IPS DF 6.9 (cell line): ENCODE measurements around the gene BFAR.
"Not testable (repeated sequence)": the region's sequence is repeated elsewhere in the genome, so short reads cannot be mapped to it uniquely, and the experiment has no call there.

Source experiments
- DNase-seq: peaks from one replicate; pipeline ENCODE4 v3.0.0-alpha.2; 2013; ENCODE audit warnings: low read depth, low spot score
- H3K27ac ChIP-seq: one replicate; pipeline ENCODE4 v1.5.1; 2013; ENCODE audit warnings: low read length, control low read depth
- H3K27me3 ChIP-seq: 2 replicates; pipeline ENCODE4 v1.6.1; 2013; ENCODE audit warnings: mild to moderate bottlenecking, low read length; ENCODE audit not compliant: control insufficient read depth, insufficient read depth
- H3K36me3 ChIP-seq: 2 replicates; pipeline ENCODE4 v1.6.1; 2013; ENCODE audit warnings: low read length; ENCODE audit not compliant: control insufficient read depth, insufficient read depth
- H3K4me1 ChIP-seq: 2 replicates; pipeline ENCODE4 v1.6.1; 2013; ENCODE audit warnings: low read length; ENCODE audit not compliant: control insufficient read depth, insufficient read depth
- H3K4me3 ChIP-seq: 2 replicates; pipeline ENCODE4 v1.5.1; 2013; ENCODE audit warnings: mild to moderate bottlenecking, low read length
- H3K9me3 ChIP-seq: 2 replicates; pipeline ENCODE4 v1.6.1; 2013; ENCODE audit warnings: low read length, inconsistent platforms; ENCODE audit not compliant: control insufficient read depth, insufficient read depth
- WGBS: extraction: QIAGEN DNeasy Blood & Tissue Kit; methylation state at CpG from one replicate; pipeline ENCODE4 v1.1.7; 2013; ENCODE audit warnings: mixed read lengths, missing lambda C conversion rate; ENCODE audit not compliant: insufficient read length, insufficient coverage; 5-methylcytosine and 5-hydroxymethylcytosine counted together

The BFAR gene

DNA sequence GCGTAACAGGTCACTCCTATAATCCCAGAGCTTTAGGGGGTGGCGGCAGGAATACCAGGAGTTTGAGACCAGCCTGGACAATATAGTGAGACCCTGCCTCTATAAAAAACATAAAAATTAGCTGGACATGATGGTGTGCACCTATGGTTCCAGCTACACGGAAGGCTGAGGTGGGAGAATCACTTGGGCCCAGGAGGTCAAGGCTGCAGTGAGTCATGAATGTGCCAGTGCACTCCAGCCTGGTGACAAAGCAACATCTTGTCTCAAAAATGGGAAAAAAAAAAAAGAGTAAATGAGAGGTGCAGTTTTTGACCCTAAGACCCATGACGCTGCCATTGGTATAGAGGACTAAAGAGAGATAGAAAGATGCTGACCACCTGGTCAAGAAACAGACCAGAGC lies 18.8 kb upstream of the BFAR start:
- H3K4me3 ChIP-seq: no peak overlapping the region
- H3K36me3 ChIP-seq: peaks cover 11% of the 10 kb centered on the region; the same call in 1 of the 2 replicates
- no peaks in the 10 kb centered on the region for H3K9me3 ChIP-seq
- no CpG with 5 or more reads among the region's 4 CpGs for WGBS
- no peak for DNase-seq
- H3K27ac ChIP-seq: no peak overlapping the region
- no peaks in the 10 kb centered on the region; the same call in 1 of the 2 replicates for H3K27me3 ChIP-seq
- H3K4me1 ChIP-seq: no peaks in the 10 kb centered on the region

DNA sequence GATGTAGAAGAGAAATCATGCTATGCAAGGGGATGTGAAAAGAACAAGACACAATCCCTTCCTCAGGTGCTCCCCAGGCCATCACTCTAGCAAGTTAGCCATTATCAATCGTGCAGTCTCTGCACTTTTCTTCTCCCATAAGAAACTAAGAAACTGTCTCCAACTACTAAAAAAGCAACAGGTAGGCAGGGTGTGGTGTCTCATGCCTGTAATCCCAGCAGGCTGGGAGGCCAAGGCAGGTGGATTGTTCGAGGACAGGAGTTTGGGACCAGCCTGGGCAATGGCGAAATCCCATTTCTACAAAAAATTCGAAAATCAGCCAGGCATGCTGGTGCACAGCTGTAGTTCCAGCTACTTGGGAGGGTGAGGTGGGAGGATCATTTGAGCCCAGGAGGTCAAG lies 16.5 kb upstream of the BFAR start:
- WGBS: no CpG with 5 or more reads among the region's 4 CpGs
- Histone ChIP-seq H3K4me1 (no peaks in the 10 kb centered on the region), H3K27me3 (no peaks in the 10 kb centered on the region; the same call in 1 of the 2 replicates), H3K4me3 (no peak overlapping the region), H3K36me3 (peaks cover 12% of the 10 kb centered on the region; the same call in 1 of the 2 replicates), H3K9me3 (no peaks in the 10 kb centered on the region), H3K27ac (no peak overlapping the region)
- no peak for DNase-seq

DNA sequence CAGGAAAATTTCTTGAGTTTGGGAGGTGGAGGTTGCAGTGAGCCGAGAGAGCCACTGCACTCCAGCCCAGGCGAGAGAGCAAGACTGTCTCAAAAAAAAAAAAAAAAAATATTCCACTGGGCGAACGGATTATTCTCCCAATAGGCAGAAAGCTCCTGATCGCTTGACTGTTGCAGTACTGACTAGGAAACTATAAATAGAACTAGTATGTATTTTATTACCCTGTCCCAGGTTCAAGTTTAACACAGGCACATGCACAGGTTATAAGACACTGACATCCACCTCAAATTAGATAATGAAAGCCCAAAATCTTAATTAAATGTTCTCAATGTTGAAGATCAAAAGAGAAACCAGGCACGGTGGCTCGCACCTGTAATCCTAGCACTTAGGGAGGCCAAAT lies 14.2 kb upstream of the BFAR start:
- H3K36me3 ChIP-seq: peaks cover 14% of the 10 kb centered on the region; the same call in 1 of the 2 replicates
- no peaks in the 10 kb centered on the region for H3K9me3 ChIP-seq
- H3K4me1 ChIP-seq: no peaks in the 10 kb centered on the region
- DNase-seq: no peak
- no peak overlapping the region for H3K27ac ChIP-seq
- WGBS: no CpG with 5 or more reads among the region's 7 CpGs
- no peaks in the 10 kb centered on the region; the same call in 1 of the 2 replicates for H3K27me3 ChIP-seq
- no peak overlapping the region for H3K4me3 ChIP-seq

DNA sequence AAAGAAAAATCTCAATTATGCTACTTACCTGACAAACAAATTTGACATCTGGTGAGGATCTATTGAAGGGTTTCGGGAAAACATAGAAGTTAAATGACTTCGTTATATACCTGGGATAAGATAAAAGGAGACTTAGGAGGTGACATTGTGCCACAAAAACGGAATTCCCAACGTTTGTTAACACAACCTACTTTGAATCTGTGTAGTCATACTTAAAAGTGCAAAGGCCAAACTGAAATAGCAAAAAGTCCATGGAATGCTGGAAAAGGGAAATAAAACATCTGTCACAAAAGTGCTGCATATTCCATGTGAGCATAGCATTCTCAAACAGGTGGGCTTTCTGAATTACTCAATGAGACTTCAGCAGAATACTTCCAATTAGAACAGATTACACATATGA lies 5.7 kb upstream of the BFAR start:
- Histone ChIP-seq H3K27me3 (no peaks in the 10 kb centered on the region), H3K4me1 (no peaks in the 10 kb centered on the region; the same call in 1 of the 2 replicates), H3K4me3 (no peak overlapping the region), H3K9me3 (no peaks in the 10 kb centered on the region), H3K27ac (no peak overlapping the region), H3K36me3 (peaks cover 7% of the 10 kb centered on the region)
- DNase-seq: no peak
- WGBS: no CpG with 5 or more reads among the region's 4 CpGs

- no CpG with 5 or more reads among the region's 12 CpGs for WGBS
- Histone ChIP-seq H3K4me1 (no peaks in the 10 kb centered on the region; the same call in 1 of the 2 replicates), H3K9me3 (no peaks in the 10 kb centered on the region), H3K4me3 (peak overlapping the region; percentile 77; the same call in 1 of the 2 replicates), H3K27ac (no peak overlapping the region), H3K27me3 (no peaks in the 10 kb centered on the region), H3K36me3 (peaks cover 7% of the 10 kb centered on the region)
- DNase-seq: no peak
Observed at GRCh38 chr16:14628806-14629611, 3.7 kb upstream of the BFAR start.

DNA sequence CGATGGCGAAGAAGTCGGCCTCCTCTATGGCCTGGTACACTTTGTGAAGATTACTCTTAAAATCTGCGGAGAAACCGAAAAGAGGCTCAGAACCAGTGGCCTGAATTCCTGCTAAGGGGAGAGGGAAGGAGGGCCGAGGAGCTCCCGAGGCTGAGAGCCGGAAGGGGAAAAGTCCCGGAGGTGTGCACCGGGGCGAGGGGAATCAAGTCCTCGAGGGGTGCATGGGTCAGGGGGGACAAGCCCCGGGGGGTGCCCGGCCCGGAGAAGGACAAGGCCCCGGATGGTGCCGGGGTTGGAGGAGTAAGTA lies 3.2 kb upstream of the BFAR start:
- H3K36me3 ChIP-seq: peaks cover 7% of the 10 kb centered on the region
- peaks cover under 1% of the 10 kb centered on the region; the same call in 1 of the 2 replicates for H3K4me1 ChIP-seq
- H3K4me3 ChIP-seq: peak overlapping the region; percentile 77; the same call in 1 of the 2 replicates
- H3K9me3 ChIP-seq: no peaks in the 10 kb centered on the region
- H3K27ac ChIP-seq: no peak overlapping the region
- H3K27me3 ChIP-seq: no peaks in the 10 kb centered on the region
- DNase-seq: no peak
- no CpG with 5 or more reads among the region's 17 CpGs for WGBS

DNA sequence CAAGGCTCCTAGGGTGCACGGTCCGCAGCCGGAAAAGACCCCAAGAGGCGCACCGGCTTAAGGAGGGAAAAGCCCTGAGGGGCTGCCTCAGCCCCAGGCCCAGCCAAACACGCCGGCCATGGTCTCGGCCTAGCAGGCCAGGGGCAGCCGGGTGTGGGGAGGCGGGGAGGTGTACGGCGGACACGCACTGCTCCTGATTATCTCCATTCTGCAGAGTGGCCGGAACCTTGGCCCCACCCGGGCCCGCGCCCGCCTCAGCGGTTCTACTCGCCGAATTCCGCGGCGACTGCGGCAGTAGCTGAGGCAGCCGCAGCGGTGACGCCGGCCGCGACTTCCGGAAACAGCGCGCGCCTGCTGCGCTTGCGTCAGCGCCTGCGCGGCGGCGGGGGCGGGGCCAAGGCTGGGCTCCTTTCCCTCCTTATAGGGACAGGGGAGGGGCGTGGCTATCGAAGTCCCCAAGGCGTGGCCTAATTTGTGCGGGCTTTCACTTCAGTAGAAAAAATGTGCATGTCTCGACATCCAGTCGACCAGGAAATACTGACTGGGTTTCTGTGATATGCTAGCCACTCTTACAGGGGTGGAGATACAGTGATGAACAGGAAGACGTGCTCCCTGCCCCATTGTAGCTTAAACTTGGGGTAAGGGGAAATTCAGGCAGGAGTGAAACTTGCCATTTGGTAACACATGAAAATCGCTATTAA lies 2.7 kb upstream of the BFAR start, which contains the start of gene PARN:
Gene PARN, minus strand, starts transcription at position 342 of the 701 bp plus-strand sequence. Its CDS starts 135 bp downstream, at position 207.
- peaks cover 6% of the 10 kb centered on the region for H3K36me3 ChIP-seq
- WGBS: no CpG with 5 or more reads among the region's 51 CpGs
- H3K9me3 ChIP-seq: no peaks in the 10 kb centered on the region
- H3K27ac ChIP-seq: no peak within 1 kb of the TSS
- H3K27me3 ChIP-seq: no peaks in the 10 kb centered on the region
- H3K4me3 ChIP-seq: peak within 1 kb of the TSS; percentile 77
- DNase-seq: peak; percentile 85
- peaks cover 1% of the 10 kb centered on the region; the same call in 1 of the 2 replicates for H3K4me1 ChIP-seq

DNA sequence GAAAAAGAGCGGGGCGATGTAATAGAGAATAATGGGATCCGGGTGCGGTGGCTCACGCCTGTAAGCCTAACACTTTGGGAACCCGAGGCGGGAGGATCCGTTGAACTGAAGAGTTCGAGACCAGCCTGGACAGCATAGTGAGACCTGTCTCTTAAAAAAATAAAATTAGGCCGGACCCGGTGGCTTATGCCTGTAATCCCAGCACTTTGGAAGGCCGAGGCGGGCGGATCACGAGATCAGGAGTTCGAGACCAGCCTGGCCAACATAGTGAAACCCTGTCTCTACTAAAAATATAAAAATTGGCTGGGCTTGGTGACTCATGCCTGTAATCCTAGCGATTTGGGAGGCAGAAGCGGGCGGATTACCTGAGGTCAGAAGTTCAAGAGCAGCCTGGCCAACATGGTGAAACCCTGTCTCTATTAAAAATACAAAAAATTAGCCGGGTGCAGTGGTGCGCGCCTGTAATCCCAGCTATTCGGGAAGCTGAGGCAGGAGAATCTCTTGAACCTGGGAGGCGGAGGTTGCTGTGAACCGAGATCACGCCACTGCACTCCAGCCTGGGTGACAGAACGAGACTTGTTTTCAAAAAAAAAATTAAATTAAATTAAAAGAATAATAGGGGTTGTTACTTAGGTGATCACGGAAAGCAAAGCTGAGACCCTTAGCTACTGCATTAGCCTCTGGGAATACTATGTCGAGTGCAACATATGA lies 2.0 kb upstream of the BFAR start:
- WGBS: no CpG with 5 or more reads among the region's 29 CpGs

GRCh38 chr16:14634389-14634725 lies 1.6 kb downstream of the BFAR start:
- peaks cover 3% of the 10 kb centered on the region; the same call in 1 of the 2 replicates for H3K4me1 ChIP-seq
- H3K27ac ChIP-seq: no peak overlapping the region
- no peak overlapping the region; the same call in 1 of the 2 replicates for H3K4me3 ChIP-seq
- no peaks in the 10 kb centered on the region for H3K27me3 ChIP-seq
- no CpG with 5 or more reads among the region's 7 CpGs for WGBS
- H3K36me3 ChIP-seq: no peaks in the 10 kb centered on the region
- H3K9me3 ChIP-seq: no peaks in the 10 kb centered on the region
- DNase-seq: no peak

More for the DNA sequence above, 2.0 kb upstream of the BFAR start:
- not testable (repeated sequence) for DNase-seq, H3K36me3 ChIP-seq, H3K27ac ChIP-seq, H3K9me3 ChIP-seq, H3K4me3 ChIP-seq, H3K27me3 ChIP-seq, H3K4me1 ChIP-seq
